ENCODE results near the gene TM9SF2. TPM values are rescaled to one million over a fixed set of nuclear protein-coding genes. Genes with fewer than 3 reads are reported as not detected.

TM9SF2 gene
- total and polyA plus RNA-seq, 2 donors from 2014 or later, result 88.3 to 144 TPM

DNA sequence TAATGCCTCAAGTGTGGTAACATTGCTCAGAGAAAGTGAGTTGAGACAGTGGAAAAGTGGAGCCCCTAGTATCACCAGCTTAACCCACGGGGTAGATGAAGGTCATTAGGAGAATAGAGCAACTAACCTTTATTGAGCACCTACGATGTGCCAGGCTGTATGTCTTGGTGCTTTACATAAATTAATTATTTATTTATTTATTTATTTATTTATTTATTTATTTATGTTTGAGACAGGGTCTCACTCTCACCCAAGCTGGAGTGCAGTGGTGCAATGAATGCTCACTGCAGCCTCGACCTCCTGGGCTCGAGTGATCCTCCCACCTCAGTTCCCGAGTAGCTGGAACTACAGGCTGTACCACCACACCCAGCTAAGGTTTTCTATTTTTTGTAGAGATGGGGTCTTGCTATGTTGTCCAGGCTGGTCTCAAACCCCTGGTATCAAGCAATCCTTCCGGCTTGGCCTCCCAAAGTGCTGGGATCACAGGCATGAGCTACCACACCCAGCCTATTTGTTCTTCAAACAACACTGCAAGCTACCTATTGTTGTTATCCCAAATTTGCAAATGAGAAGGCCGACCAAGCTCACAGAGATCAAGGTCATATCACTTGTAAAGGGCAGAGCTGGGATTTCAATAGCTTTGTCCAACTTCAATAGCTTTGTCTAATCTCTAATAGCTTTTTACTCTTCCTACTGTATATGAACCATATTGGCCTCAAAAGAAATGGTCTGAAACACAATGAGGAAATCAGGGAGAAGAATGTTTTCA lies 79.4 kb downstream of the TM9SF2 start:
- FAIRE-seq, result no peak
- Histone ChIP-seq H3K36me3 (ENCODE audit: control insufficient read depth in 2 of 3, insufficient read depth in 3 of 3, low read length in 3 of 3) (no peaks in the 10 kb centered on the region), H3K4me3 (ENCODE audit: low read length in 3 of 3) (no peak overlapping the region), H3K9me3 (ENCODE audit: control insufficient read depth in 2 of 3, insufficient read depth in 1 of 3, low read length in 3 of 3) (no peaks in the 10 kb centered on the region), H3K4me1 (ENCODE audit: control insufficient read depth in 2 of 3, insufficient read depth in 2 of 3, low read depth in 1 of 3, low read length in 3 of 3) (no peaks in the 10 kb centered on the region), H3K9ac (ENCODE audit: low read length in 3 of 3) (no peak overlapping the region), H3K27ac (ENCODE audit: low read depth in 2 of 2, low read length in 2 of 2) (no peak overlapping the region), H3K27me3 (ENCODE audit: control insufficient read depth, insufficient read depth, low read length) (no peaks in the 10 kb centered on the region)
- intact Hi-C loops (cut with DNase I), result no loop called here
- DNase-seq, result no peak
- TF ChIP-seq, protein P1, sequence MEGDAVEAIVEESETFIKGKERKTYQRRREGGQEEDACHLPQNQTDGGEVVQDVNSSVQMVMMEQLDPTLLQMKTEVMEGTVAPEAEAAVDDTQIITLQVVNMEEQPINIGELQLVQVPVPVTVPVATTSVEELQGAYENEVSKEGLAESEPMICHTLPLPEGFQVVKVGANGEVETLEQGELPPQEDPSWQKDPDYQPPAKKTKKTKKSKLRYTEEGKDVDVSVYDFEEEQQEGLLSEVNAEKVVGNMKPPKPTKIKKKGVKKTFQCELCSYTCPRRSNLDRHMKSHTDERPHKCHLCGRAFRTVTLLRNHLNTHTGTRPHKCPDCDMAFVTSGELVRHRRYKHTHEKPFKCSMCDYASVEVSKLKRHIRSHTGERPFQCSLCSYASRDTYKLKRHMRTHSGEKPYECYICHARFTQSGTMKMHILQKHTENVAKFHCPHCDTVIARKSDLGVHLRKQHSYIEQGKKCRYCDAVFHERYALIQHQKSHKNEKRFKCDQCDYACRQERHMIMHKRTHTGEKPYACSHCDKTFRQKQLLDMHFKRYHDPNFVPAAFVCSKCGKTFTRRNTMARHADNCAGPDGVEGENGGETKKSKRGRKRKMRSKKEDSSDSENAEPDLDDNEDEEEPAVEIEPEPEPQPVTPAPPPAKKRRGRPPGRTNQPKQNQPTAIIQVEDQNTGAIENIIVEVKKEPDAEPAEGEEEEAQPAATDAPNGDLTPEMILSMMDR (IDR thresholded peaks at IDR 0.05; ENCODE audit: borderline replicate concordance, extremely low read depth, insufficient read depth), result no peak

DNA sequence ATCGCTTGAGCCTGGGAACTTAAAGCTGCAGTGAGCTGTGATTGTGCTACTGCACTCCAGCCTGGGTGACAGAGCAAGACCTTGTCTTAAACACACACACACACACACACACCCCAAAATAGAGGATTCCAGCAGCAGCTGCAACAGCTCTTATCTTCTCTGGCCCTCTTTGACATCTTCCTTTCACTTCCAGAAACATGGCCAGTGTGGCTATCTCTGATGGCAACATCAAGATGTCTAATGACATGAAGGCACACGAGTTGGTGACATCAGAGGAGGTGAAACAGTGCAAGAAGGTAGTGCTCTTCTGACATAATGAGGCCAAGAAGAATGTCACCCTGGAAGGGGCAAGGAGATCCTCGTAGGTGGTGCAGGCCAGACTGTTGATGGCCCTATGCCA lies 81.2 kb downstream of the TM9SF2 start:
- H3K36me3 ChIP-seq (ENCODE audit: control insufficient read depth in 2 of 3, insufficient read depth in 3 of 3, low read length in 3 of 3), result no peaks in the 10 kb centered on the region
- no peaks in the 10 kb centered on the region for H3K4me1 ChIP-seq (ENCODE audit: control insufficient read depth in 2 of 3, insufficient read depth in 2 of 3, low read depth in 1 of 3, low read length in 3 of 3)
- DNase-seq, result no peak
- no peak overlapping the region for H3K27ac ChIP-seq (ENCODE audit: low read depth in 2 of 2, low read length in 2 of 2)
- no peak overlapping the region for H3K4me3 ChIP-seq (ENCODE audit: low read length in 3 of 3)
- no peaks in the 10 kb centered on the region for H3K27me3 ChIP-seq (ENCODE audit: control insufficient read depth, insufficient read depth, low read length)
- H3K9ac ChIP-seq (ENCODE audit: low read length in 3 of 3), result no peak overlapping the region
- intact Hi-C loops (cut with DNase I), result no loop called here
- no peaks in the 10 kb centered on the region for H3K9me3 ChIP-seq (ENCODE audit: control insufficient read depth in 2 of 3, insufficient read depth in 1 of 3, low read length in 3 of 3)
- TF ChIP-seq, protein P1 (IDR thresholded peaks at IDR 0.05; ENCODE audit: borderline replicate concordance, extremely low read depth, insufficient read depth), result no peak
- FAIRE-seq, result no peak

DNA sequence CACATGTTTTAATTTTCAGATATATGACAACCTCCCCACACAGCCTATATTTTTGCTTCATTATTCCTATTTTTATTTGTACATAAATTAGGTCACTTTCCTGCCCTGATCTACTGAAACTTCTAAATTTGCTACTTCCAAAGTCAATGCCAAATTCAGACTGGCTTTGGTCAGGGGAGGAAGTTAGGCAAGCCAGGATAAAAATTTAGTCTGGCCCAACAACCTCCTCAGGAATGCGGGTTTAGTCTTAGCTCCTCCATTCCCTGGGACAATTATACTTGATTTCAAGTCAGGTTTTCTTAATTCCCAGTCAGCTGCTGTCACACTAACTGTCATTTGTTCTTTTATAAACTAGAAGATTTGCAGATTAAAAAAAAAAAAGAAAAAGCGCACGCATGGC lies 84.3 kb downstream of the TM9SF2 start:
- Histone ChIP-seq H3K4me1 (ENCODE audit: control insufficient read depth in 2 of 3, insufficient read depth in 2 of 3, low read depth in 1 of 3, low read length in 3 of 3) (peaks cover 0 to 5% (median 4%) of the 10 kb centered on the region in 3 donors), H3K4me3 (ENCODE audit: low read length in 3 of 3) (no peak overlapping the region), H3K36me3 (ENCODE audit: control insufficient read depth in 2 of 3, insufficient read depth in 3 of 3, low read length in 3 of 3) (no peaks in the 10 kb centered on the region), H3K9ac (ENCODE audit: low read length in 3 of 3) (no peak overlapping the region), H3K27me3 (ENCODE audit: control insufficient read depth, insufficient read depth, low read length) (no peaks in the 10 kb centered on the region), H3K9me3 (ENCODE audit: control insufficient read depth in 2 of 3, insufficient read depth in 1 of 3, low read length in 3 of 3) (no peaks in the 10 kb centered on the region), H3K27ac (ENCODE audit: low read depth in 2 of 2, low read length in 2 of 2) (no peak overlapping the region)
- FAIRE-seq, result no peak
- peak in 1 of 5 donors; percentile 34 for DNase-seq
- intact Hi-C loops (cut with DNase I), result no loop called here
- TF ChIP-seq, protein P1 (IDR thresholded peaks at IDR 0.05; ENCODE audit: borderline replicate concordance, extremely low read depth, insufficient read depth), result no peak
